KOPT-K1 (cell line): ENCODE results near the gene MTURN.

Source experiments
- H3K27ac ChIP-seq: fragments of 200-600 bp; sonication (generic); 2 replicates; pipeline ENCODE4 v1.5.1; 2016; ENCODE audit warnings: antibody characterized with exemption, mild to moderate bottlenecking, low read depth, low read length; ENCODE audit not compliant: poor library complexity, severe bottlenecking
- H3K36me3 ChIP-seq: fragments of 200-600 bp; sonication (generic); 2 replicates; pipeline ENCODE4 v1.5.1; 2017; ENCODE audit warnings: antibody characterized with exemption, mild to moderate bottlenecking, low read length, moderate library complexity; ENCODE audit not compliant: insufficient read depth
- H3K9me3 ChIP-seq: fragments of 200-600 bp; sonication (generic); 2 replicates; pipeline ENCODE4 v1.5.1; 2017; ENCODE audit warnings: antibody characterized with exemption, low read length, mild to moderate bottlenecking; ENCODE audit not compliant: insufficient read depth, poor library complexity, severe bottlenecking

The MTURN gene

DNA sequence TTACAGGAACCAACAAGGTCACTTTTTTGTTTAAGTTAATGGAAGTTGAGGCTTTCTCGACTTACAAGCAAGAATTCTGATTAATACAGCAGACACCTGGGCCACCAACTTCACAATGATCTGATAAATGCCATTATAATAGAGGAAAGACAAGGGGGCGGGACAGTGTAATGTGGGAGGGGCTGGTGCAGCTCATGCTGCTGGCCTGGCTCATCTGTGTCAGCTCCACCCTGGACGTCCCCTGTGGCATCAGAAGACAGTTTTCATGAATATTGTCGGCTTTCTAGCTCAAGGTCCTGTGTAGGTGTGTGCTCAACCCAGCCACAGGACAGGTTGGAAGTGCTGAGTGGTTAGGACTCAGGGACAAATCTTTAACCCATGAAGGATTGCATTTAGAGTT lies 57.0 kb downstream of the MTURN start:
- Histone ChIP-seq H3K9me3 (peaks cover 40% of the 10 kb centered on the region), H3K27ac (no peak overlapping the region), H3K36me3 (no peaks in the 10 kb centered on the region)

DNA sequence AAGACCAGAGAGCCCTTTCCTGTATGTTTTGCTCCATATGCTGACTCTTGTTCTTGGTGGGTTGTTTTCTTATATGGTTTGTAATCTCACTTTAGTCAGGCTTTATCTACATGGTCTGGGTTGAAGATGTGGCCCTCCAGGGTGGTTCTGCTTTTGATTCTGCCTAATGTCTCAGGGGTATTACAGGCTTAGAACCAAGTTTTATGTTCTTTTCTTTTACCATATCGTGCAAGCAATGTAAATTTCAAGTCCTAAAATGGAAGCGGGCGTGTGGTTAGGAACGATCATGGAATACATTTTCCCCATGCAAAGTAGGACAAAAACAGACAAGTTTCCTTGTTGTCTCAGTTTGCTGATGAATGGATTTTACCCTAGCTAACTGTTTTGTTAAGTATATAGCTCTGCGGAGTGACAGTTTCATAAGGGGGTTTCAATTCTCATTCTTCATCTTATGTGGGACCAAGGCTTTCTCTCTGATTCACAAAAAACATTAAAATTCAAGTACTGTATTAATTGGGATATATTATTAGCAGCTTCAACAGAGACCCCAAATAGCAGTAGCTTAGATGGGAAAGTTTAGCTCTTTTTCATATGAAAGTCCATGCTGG lies 58.7 kb downstream of the MTURN start:
- Histone ChIP-seq H3K36me3 (no peaks in the 10 kb centered on the region), H3K27ac (no peak overlapping the region), H3K9me3 (peaks cover 44% of the 10 kb centered on the region)

DNA sequence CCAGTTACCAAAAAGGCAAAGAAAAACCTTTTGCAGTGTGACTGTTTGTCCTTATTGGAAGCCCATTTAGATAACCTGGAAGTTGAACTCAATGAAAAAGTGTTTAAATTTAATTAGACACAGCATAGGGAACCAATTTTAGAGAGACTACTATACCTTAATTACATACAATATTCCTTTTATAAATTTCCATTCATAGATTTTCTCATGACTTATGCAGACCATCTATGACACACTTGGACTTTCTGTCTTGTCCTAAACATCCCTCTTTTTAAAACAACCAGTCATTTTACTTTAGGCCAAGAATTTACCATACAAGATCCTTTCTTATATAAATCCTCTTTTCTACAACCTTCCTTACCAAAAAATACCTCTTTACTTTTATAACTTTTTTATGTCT lies 61.6 kb downstream of the MTURN start:
- Histone ChIP-seq H3K9me3 (peaks cover 41% of the 10 kb centered on the region), H3K27ac (no peak overlapping the region), H3K36me3 (no peaks in the 10 kb centered on the region)

DNA sequence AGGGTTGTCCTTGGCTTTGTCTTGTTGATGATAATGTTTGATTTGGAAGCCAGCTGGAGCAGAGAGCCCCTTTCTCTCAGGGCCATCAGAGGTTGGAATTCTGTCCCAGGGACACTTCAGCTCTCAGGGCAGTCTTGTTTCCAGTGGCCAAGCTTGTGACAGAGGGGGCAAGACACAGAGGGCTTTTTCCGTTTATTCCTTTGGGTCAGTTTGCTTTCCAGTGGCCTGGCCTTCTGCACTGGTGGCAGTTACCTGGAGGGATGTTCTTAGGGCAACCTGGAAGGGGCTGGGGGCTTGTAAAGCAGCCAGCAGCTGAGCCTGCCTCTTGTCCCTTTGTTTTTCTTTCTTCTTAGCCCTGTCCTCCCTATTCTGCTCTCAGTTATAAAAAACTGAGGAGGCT lies 62.7 kb downstream of the MTURN start:
- Histone ChIP-seq H3K36me3 (no peaks in the 10 kb centered on the region), H3K27ac (no peak overlapping the region), H3K9me3 (peaks cover 41% of the 10 kb centered on the region)

DNA sequence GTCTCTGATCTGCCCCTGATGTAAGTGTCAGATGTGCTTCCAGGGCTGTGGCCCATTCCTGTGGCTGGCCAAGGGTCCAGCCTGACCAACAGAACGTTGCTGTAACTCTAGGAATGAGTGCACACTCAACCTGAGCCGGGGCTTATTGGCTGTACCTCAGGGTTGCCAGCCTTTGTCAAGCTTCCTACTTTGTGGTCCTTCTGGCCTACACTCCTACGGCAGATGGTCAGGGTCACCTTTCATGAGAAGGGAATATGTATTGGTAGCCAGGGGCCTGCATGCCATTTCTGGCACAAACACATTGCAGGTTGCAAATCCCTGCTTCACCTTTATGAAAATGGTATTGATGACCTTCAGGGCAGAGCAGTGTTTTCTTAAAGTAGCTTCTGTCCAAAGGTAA lies 64.5 kb downstream of the MTURN start:
- Histone ChIP-seq H3K27ac (no peak overlapping the region), H3K9me3 (peaks cover 41% of the 10 kb centered on the region), H3K36me3 (no peaks in the 10 kb centered on the region)

DNA sequence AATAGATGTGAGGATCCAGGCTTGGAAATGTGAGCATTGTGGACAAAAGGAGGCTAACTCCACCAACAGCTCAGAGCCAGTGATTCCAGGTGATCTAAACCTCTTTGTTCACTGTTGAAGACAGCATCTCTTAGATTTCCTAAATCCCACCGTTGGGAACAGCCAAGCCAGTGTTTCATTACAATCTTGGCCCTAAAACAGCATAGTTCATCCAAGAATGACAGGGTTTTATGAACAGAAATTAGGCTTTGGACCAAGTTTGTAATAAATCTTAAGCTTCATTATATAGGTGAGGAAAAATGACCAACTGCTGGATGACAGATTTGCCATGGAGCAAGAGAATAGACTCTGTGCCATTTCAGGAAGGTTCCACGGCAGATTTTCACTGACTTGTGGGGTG lies 65.8 kb downstream of the MTURN start:
- Histone ChIP-seq H3K27ac (no peak overlapping the region), H3K9me3 (peaks cover 29% of the 10 kb centered on the region), H3K36me3 (no peaks in the 10 kb centered on the region)

DNA sequence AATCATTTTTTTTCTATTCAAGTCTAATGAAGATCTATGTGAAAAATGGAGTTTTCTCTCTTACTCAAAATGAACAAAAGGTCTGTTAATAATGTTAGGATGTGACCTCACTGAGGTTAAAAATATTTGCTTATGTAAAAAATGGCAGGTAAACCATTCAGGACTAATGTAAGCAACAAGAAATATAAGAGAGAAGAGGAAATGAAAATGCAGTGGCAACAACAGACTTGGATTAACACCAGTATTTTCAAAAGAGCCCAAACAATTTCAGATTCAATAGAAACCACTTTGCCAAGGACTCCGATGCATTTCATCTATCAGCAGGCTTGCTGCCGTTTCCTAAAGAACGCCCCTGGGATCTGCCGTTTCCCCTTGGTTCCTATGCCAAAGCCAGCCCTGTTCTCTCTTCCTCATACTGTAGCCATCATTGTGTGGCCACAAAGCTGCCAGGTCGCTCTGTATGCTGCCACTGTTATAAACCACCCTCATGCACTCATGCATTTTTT lies 66.4 kb downstream of the MTURN start:
- Histone ChIP-seq H3K9me3 (peaks cover 23% of the 10 kb centered on the region), H3K36me3 (no peaks in the 10 kb centered on the region), H3K27ac (no peak overlapping the region)

DNA sequence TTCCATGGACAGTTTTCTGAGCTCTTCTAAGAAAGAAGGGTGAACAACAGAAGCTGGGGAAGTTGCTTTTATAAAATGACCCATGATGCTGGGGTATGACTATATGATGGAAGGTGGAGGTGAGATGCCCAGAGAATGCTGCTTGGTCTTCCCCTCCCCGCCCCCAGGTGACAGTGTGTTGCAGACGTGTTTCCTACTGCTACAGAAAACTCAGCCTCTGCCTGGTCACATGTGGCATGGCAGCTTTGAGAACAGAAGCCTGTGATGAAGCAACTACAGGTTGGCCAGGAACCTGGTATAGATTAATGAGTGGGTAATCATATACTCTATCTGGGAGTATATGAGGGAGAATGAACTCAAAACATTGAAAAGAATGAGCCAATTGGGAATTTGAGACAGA lies 67.1 kb downstream of the MTURN start:
- peaks cover 16% of the 10 kb centered on the region for H3K9me3 ChIP-seq
- H3K36me3 ChIP-seq = no peaks in the 10 kb centered on the region
- H3K27ac ChIP-seq = no peak overlapping the region

DNA sequence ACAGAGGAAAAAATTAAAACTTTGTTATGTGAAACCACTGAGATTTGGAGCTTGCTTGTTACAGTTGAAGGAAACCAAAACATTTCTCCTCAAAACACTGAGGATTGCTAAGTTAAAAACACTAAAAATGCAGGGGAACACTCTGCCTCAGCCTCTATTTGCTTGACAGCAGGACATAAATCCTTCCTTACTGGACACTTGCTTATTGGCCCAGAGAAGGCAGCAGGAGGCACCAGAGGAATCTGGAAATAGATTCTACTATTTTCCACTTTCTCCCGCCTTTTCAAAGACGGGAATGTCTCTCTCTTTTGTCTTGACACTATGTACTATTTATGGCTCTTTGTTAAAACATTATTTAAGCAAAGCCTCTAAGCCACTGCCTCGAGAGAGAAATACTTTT lies 67.9 kb downstream of the MTURN start:
- Histone ChIP-seq H3K27ac (no peak overlapping the region), H3K36me3 (no peaks in the 10 kb centered on the region), H3K9me3 (peaks cover 9% of the 10 kb centered on the region)

DNA sequence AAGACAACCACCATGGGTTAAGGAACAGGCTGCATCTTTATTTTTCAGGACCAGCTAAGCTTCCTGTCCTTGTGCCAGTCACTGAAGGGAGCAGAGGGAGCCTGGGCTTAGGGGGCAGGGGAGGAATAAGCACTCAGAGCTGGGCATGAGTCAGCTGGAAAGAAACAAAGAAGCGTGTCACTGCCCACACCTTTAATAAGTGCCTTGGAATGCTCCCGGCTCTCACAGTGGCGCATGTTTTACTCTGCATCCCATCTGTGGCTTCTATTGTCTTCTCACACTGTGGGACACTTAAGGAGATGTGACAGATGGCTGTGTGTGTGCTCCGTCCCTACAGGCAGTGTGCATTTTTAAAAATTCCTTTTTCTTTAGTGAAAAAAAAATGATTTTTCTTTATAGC lies 71.7 kb downstream of the MTURN start:
- Histone ChIP-seq H3K27ac (no peak overlapping the region), H3K9me3 (no peaks in the 10 kb centered on the region), H3K36me3 (no peaks in the 10 kb centered on the region)

DNA sequence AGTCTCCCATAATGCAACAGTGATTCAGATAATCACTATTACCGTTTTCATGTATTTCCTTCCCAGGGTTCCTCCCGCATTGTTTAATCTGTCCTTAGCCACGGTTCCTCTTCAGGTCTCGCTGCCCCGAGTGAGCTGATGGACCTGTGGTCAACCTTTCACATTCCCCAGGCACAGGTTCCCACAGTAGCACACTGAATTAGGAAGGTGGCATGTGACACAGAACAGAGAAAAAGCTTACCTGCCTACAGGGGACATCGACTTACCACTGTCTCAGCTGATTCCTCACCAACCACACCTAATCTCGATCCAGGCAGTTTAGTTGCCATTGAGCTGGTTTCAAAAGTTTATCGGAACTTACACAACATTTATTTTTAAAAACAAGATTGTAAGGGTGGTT lies 72.2 kb downstream of the MTURN start:
- Histone ChIP-seq H3K27ac (no peak overlapping the region), H3K36me3 (no peaks in the 10 kb centered on the region), H3K9me3 (no peaks in the 10 kb centered on the region)

DNA sequence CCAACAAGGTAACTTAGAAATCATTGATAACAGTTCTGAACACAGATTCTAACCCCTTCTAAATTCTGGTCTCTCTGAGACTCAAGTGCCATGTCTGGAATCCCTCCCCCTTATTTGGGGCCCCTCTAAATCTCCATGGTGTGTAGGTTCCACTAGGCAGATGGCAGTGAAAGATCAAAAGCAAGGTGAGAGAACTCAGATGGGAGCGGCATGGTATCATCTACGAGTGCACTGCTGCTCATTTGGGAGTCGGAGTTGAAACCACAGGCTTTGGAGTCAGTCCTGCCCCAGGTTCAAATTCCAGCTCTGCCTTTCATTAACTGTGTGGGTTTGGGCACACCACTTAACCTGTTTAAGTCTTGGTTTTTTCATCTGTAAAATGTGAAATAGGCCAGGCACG lies 72.6 kb downstream of the MTURN start:
- no peak overlapping the region for H3K27ac ChIP-seq
- H3K36me3 ChIP-seq = no peaks in the 10 kb centered on the region
- H3K9me3 ChIP-seq = no peaks in the 10 kb centered on the region

DNA sequence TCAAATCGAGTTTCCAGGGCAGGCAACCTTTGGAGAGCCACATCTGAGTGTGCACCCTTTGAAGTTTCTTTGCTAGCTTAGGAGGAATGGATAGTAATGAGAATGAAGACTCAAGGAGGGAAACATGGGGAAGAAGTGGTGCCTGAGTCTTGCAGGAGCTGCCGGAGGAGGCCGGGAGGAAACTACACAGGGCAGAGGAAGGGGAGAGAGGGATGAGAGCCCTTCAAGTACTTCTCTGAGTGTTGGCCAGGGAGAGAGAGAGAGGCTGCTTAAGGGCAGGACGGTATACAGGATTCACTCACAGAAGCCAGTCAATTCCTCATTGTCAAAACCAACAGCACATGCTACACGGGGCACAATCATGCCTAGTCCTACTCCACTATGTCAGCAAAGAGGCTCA lies 75.2 kb downstream of the MTURN start:
- no peak overlapping the region for H3K27ac ChIP-seq
- no peaks in the 10 kb centered on the region for H3K9me3 ChIP-seq
- H3K36me3 ChIP-seq = no peaks in the 10 kb centered on the region
